Uterus (tissue), 4 donors: ENCODE results near the gene SIX5. TPM values are rescaled to one million over a fixed set of nuclear protein-coding genes. Genes with fewer than 3 reads are reported as not detected.
A peak's percentile ranks its signal among the peaks of the same experiment; 100 is the strongest.

Experiments used
- DNase-seq, 2 donors: peaks; one replicate each; pipeline ENCODE4 v3.0.0-alpha.2; 2019 to 2020
- H3K27ac ChIP-seq, 2 donors: fragments of 200-600 bp; sonication (generic); 1 replicate in 1 of 2; 2 replicates in 1 of 2; pipeline ENCODE4 v1.5.1; 2016 to 2018
- H3K27me3 ChIP-seq, 2 donors: fragments of 200-600 bp; sonication (generic); one replicate each; pipeline ENCODE4 v1.5.1; 2018 to 2019; ENCODE audit warnings: control low read depth in 1 of 2
- H3K36me3 ChIP-seq, 2 donors: fragments of 200-600 bp; sonication (generic); one replicate each; pipeline ENCODE4 v1.5.1; 2019; ENCODE audit warnings: control low read depth in 1 of 2
- H3K4me1 ChIP-seq, 2 donors: fragments of 200-600 bp; sonication (generic); one replicate each; pipeline ENCODE4 v1.5.1; 2018 to 2019; ENCODE audit warnings: control low read depth in 1 of 2
- H3K4me3 ChIP-seq, 2 donors: fragments of 200-600 bp; sonication (generic); 1 replicate in 1 of 2; 2 replicates in 1 of 2; pipeline ENCODE4 v1.5.1; 2018 to 2019; ENCODE audit warnings: mild to moderate bottlenecking in 1 of 2
- H3K9me3 ChIP-seq, 2 donors: fragments of 200-600 bp; sonication (generic); one replicate each; pipeline ENCODE4 v1.5.1; 2019; ENCODE audit warnings: control low read depth in 1 of 2
- CTCF ChIP-seq, 4 experiments: fragments of 200-600 bp in 2 of 4; fragments of 450-650 bp in 2 of 4; sonication (generic) in 2 of 4; IDR thresholded peaks; one replicate each; pipeline ENCODE4 v1.5.1; 2016 to 2019; ENCODE audit warnings: antibody characterized with exemption in 4 of 4, mild to moderate bottlenecking in 2 of 4, moderate library complexity in 1 of 4
- POLR2A ChIP-seq, 2 donors: fragments of 450-650 bp; IDR thresholded peaks; one replicate each; pipeline ENCODE4 v1.6.1; 2016; ENCODE audit warnings: antibody characterized with exemption in 2 of 2, mild to moderate bottlenecking in 1 of 2, moderate library complexity in 1 of 2
- intact Hi-C: fragments of 100-400 bp; cut with DNase I; formaldehyde crosslinking; loops from one replicate; pipeline ENCODE4 v1.15.1; 2023; ENCODE audit warnings: low total_unique reads
- total RNA-seq, 4 donors: library from RNA; depleted of rRNA in 3 of 4; stranded (reverse); fragments of >200 nt in 3 of 4; gene quantifications; one replicate each; pipeline versions ENCODE4 v1.1.0 to v1.2.4, GENCODE V29; 2014 to 2023
- donor health status: DM: yes; HTN: yes; CAD: no.

SIX5 gene
- total RNA-seq, 4 donors from 2014 or later: 4.4 to 48.9 (median 12.5) TPM

GRCh38 chr19:45798995-45799517, 30.0 kb upstream of the SIX5 start:
- H3K27me3 ChIP-seq: no peaks in the 10 kb centered on the region
- no peaks in the 10 kb centered on the region for H3K9me3 ChIP-seq
- intact Hi-C loops: no loop called here
- TF ChIP-seq CTCF (IDR thresholded peaks at IDR 0.05): peak; percentile 89 to 97 (median 92)
- no peak for TF ChIP-seq POLR2A (IDR thresholded peaks at IDR 0.05)
- H3K4me1 ChIP-seq: no peaks in the 10 kb centered on the region
- peak overlapping the region; percentile 51 to 59 for H3K27ac ChIP-seq
- no peaks in the 10 kb centered on the region for H3K36me3 ChIP-seq
- no peak overlapping the region for H3K4me3 ChIP-seq
- DNase-seq: peak; percentile 80

GRCh38 chr19:45794627-45795026, 25.6 kb upstream of the SIX5 start:
- H3K27ac ChIP-seq: no peak overlapping the region

GRCh38 chr19:45793876-45794275, 24.8 kb upstream of the SIX5 start:
- intact Hi-C loops: no loop called here
- no peak overlapping the region for H3K27ac ChIP-seq

More at GRCh38 chr19:45794627-45795026, 25.6 kb upstream of the SIX5 start:
- peaks cover 0 to 4% of the 10 kb centered on the region in 2 donors for H3K4me1 ChIP-seq
- no peaks in the 10 kb centered on the region for H3K27me3 ChIP-seq
- TF ChIP-seq CTCF (IDR thresholded peaks at IDR 0.05) (no peak), POLR2A (IDR thresholded peaks at IDR 0.05) (no peak)
- H3K36me3 ChIP-seq: no peaks in the 10 kb centered on the region
- H3K4me3 ChIP-seq: no peak overlapping the region
- no peak for DNase-seq
- no peaks in the 10 kb centered on the region for H3K9me3 ChIP-seq
- intact Hi-C loops: no loop called here

GRCh38 chr19:45793178-45793564, 24.1 kb upstream of the SIX5 start:
- peak overlapping the region in 1 of 2 donors; percentile 4 for H3K4me3 ChIP-seq
- no peak for TF ChIP-seq POLR2A (IDR thresholded peaks at IDR 0.05)
- TF ChIP-seq CTCF (IDR thresholded peaks at IDR 0.05): no peak
- intact Hi-C loops: no loop called here
- no peaks in the 10 kb centered on the region for H3K27me3 ChIP-seq
- peak overlapping the region in 1 of 2 donors; percentile 65 for H3K27ac ChIP-seq
- peaks cover 0 to 4% of the 10 kb centered on the region in 2 donors for H3K4me1 ChIP-seq
- no peak for DNase-seq
- no peaks in the 10 kb centered on the region for H3K36me3 ChIP-seq
- H3K9me3 ChIP-seq: no peaks in the 10 kb centered on the region

More at GRCh38 chr19:45793876-45794275, 24.8 kb upstream of the SIX5 start:
- no peaks in the 10 kb centered on the region for H3K9me3 ChIP-seq
- TF ChIP-seq POLR2A (IDR thresholded peaks at IDR 0.05) (no peak), CTCF (IDR thresholded peaks at IDR 0.05) (no peak)
- H3K27me3 ChIP-seq: no peaks in the 10 kb centered on the region
- no peak overlapping the region for H3K4me3 ChIP-seq
- no peak for DNase-seq
- H3K36me3 ChIP-seq: no peaks in the 10 kb centered on the region
- H3K4me1 ChIP-seq: peaks cover 0 to 4% of the 10 kb centered on the region in 2 donors

GRCh38 chr19:45792470-45793177, 23.6 kb upstream of the SIX5 start, which contains the start of gene DMWD:
TSS of gene DMWD (minus strand) at chr19:45792845. CDS start at chr19:45792756, 89 bp downstream.
- Histone ChIP-seq H3K4me3 (peak within 1 kb of the TSS; percentile 52 to 80), H3K27ac (peak within 1 kb of the TSS; percentile 62 to 85), H3K9me3 (no peaks in the 10 kb centered on the region), H3K36me3 (no peaks in the 10 kb centered on the region), H3K4me1 (peaks cover 0 to 4% of the 10 kb centered on the region in 2 donors), H3K27me3 (no peaks in the 10 kb centered on the region)
- intact Hi-C loops: no loop called here
- DNase-seq: peak; percentile 100
- TF ChIP-seq CTCF (IDR thresholded peaks at IDR 0.05): no peak
- TF ChIP-seq POLR2A (IDR thresholded peaks at IDR 0.05): peak; percentile 61 to 78
